Panc1 (cell line): Measurements from ENCODE around the gene SMC4. TPM values are rescaled to one million over a fixed set of nuclear protein-coding genes. Genes with fewer than 3 reads are reported as not detected.

Source experiments
- ATAC-seq: fragments of 200-7000 bp; cut with Tn5 transposase; 2 replicates; pipeline ENCODE4 v1.9.1; 2020; ENCODE audit warnings: mild to moderate bottlenecking, moderate library complexity
- BruUV-seq: library from RNA; stranded (reverse); fragments of 400-500 nt; replicated peaks from 2 replicates; lab custom pipeline; 2021; lab: Mats Ljungman, UMichigan
- CTCF ChIA-PET: fragments of 300-600 bp; sonication (Branson Sonifier 250); formaldehyde crosslinking; loops from one replicate; lab custom pipeline; 2022; ENCODE audit warnings: antibody characterized with exemption; lab: Charles Lee
- POLR2A ChIA-PET: fragments of 300-600 bp; sonication (Branson Sonifier 250); formaldehyde crosslinking; loops from one replicate; lab custom pipeline; 2022; ENCODE audit warnings: antibody characterized with exemption; lab: Charles Lee
- DNase-seq: peaks from one replicate; pipeline ENCODE4 v3.0.0-alpha.2; 2010; ENCODE audit warnings: low read depth, low spot score
- H3K27ac ChIP-seq: 2 replicates; pipeline ENCODE4 v1.5.1; 2011; ENCODE audit warnings: mild to moderate bottlenecking, low read length, inconsistent platforms
- H3K27me3 ChIP-seq: fragments of 200-500 bp; sonication (Bioruptor generic); 2 replicates; pipeline ENCODE4 v1.6.0; 2014; ENCODE audit warnings: low read length, inconsistent platforms; ENCODE audit not compliant: control insufficient read depth, insufficient read depth
- H3K36me3 ChIP-seq: fragments of 200-500 bp; sonication (Bioruptor generic); 2 replicates; pipeline ENCODE4 v1.5.1; 2014; ENCODE audit warnings: inconsistent platforms, mild to moderate bottlenecking, low read length, moderate library complexity; ENCODE audit not compliant: control insufficient read depth, insufficient read depth
- H3K4me1 ChIP-seq: 2 replicates; pipeline ENCODE4 v1.5.1; 2011; ENCODE audit warnings: inconsistent platforms, mild to moderate bottlenecking, low read length, moderate library complexity; ENCODE audit not compliant: control insufficient read depth, insufficient read depth
- H3K4me3 ChIP-seq, 2 experiments: 2 replicates each; pipeline ENCODE4 v1.5.1; 2011 to 2012; ENCODE audit warnings: low read depth in 2 of 2, low read length in 2 of 2, mild to moderate bottlenecking in 2 of 2, inconsistent platforms in 1 of 2, moderate library complexity in 1 of 2
- H3K9me3 ChIP-seq: fragments of 200-500 bp; sonication (Bioruptor generic); 2 replicates; pipeline ENCODE4 v1.5.1; 2014; ENCODE audit warnings: low read depth, mild to moderate bottlenecking, inconsistent platforms, low read length, moderate library complexity; ENCODE audit not compliant: control insufficient read depth, insufficient read depth
- POLR2AphosphoS5 ChIP-seq: IDR thresholded peaks from 2 replicates; pipeline ENCODE4 v1.6.1; 2012; ENCODE audit warnings: mild to moderate bottlenecking, low read depth, low read length, moderate library complexity
- REST ChIP-seq, 2 experiments: IDR thresholded peaks; 2 replicates each; pipeline ENCODE4 v1.6.1; 2011 to 2012; ENCODE audit warnings: low read depth in 2 of 2, control low read depth in 1 of 2, low read length in 1 of 2, mild to moderate bottlenecking in 1 of 2, moderate library complexity in 1 of 2; ENCODE audit not compliant: insufficient read depth in 1 of 2
- SIN3A ChIP-seq: IDR thresholded peaks from 2 replicates; pipeline ENCODE4 v1.6.1; 2012; ENCODE audit warnings: low read depth, mild to moderate bottlenecking, low read length, moderate library complexity, borderline replicate concordance; ENCODE audit not compliant: insufficient read depth
- TCF7L2 ChIP-seq: IDR thresholded peaks from 2 replicates; pipeline ENCODE4 v1.6.1; 2011; ENCODE audit warnings: mild to moderate bottlenecking, low read depth, low read length, inconsistent platforms
- in situ Hi-C: cut with HindIII; loops from 2 replicates; pipeline ENCODE4 v1.10.0; 2016; ENCODE audit warnings: low sequenced_read_pairs, low pct_unique_long_range_greater_than_20kb
- intact Hi-C: fragments of 100-400 bp; cut with micrococcal nuclease; formaldehyde crosslinking; loops from one replicate; pipeline ENCODE4 v1.10.0; 2022; ENCODE audit not compliant: unreplicated experiment
- total RNA-seq: library from RNA; stranded (reverse); gene quantifications from one replicate; pipeline ENCODE4 v1.2.1, GENCODE V29; 2021; ENCODE audit not compliant: unreplicated experiment
- TF ChIP-seq, protein P1 (sequence below): fragments of 450-650 bp; IDR thresholded peaks from 2 replicates; pipeline ENCODE4 v1.5.1; 2017; ENCODE audit warnings: mild to moderate bottlenecking

The SMC4 gene
- total RNA-seq, 1 experiment from 2014 or later, result 160 TPM

- Histone ChIP-seq H3K4me1 (0 out of 2 replicates have a peak, but pooled peaks cover 3% of the 10 kb centered on the region), H3K27me3 (no peaks in the 10 kb centered on the region), H3K9me3 (no peaks in the 10 kb centered on the region), H3K4me3 (no peak overlapping the region), H3K27ac (no peak overlapping the region), H3K36me3 (no peaks in the 10 kb centered on the region)
- ChIA-PET POLR2A (interaction anchor here (0.5 to 0.6 kb wide), 2 partner anchors 24 to 365 kb away, joined by 3 to 6 read pairs; no protein-coding TSS in a partner anchor), CTCF (no interaction called here)
- in situ Hi-C loops (no loop called here), intact Hi-C loops (no loop called here)
- ATAC-seq (no peak), DNase-seq (no peak)
- no TSS peak for BruUV-seq
- TF ChIP-seq TCF7L2, result no peak
- TF ChIP-seq, protein P1, sequence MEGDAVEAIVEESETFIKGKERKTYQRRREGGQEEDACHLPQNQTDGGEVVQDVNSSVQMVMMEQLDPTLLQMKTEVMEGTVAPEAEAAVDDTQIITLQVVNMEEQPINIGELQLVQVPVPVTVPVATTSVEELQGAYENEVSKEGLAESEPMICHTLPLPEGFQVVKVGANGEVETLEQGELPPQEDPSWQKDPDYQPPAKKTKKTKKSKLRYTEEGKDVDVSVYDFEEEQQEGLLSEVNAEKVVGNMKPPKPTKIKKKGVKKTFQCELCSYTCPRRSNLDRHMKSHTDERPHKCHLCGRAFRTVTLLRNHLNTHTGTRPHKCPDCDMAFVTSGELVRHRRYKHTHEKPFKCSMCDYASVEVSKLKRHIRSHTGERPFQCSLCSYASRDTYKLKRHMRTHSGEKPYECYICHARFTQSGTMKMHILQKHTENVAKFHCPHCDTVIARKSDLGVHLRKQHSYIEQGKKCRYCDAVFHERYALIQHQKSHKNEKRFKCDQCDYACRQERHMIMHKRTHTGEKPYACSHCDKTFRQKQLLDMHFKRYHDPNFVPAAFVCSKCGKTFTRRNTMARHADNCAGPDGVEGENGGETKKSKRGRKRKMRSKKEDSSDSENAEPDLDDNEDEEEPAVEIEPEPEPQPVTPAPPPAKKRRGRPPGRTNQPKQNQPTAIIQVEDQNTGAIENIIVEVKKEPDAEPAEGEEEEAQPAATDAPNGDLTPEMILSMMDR, result no peak
- TF ChIP-seq REST (IDR thresholded peaks at IDR 0.05; ENCODE audit: insufficient read depth in 1 of 2, low read depth in 2 of 2, low read length in 1 of 2), result no peak
- no peak for TF ChIP-seq SIN3A
- TF ChIP-seq POLR2AphosphoS5, result no peak
Measured at GRCh38 chr3:160481856-160482255, 82.4 kb downstream of the SMC4 start.

GRCh38 chr3:160482796-160483195 lies 83.3 kb downstream of the SMC4 start:
- Histone ChIP-seq H3K36me3 (no peaks in the 10 kb centered on the region), H3K27ac (no peak overlapping the region), H3K27me3 (no peaks in the 10 kb centered on the region), H3K4me3 (no peak overlapping the region), H3K9me3 (no peaks in the 10 kb centered on the region), H3K4me1 (0 out of 2 replicates have a peak, but pooled peaks cover 3% of the 10 kb centered on the region)
- TF ChIP-seq, protein P1, result no peak
- TF ChIP-seq TCF7L2 (no peak), REST (IDR thresholded peaks at IDR 0.05; ENCODE audit: insufficient read depth in 1 of 2, low read depth in 2 of 2, low read length in 1 of 2) (no peak), SIN3A (no peak), POLR2AphosphoS5 (no peak)
- BruUV-seq, result no TSS peak
- ChIA-PET CTCF (no interaction called here), POLR2A (no interaction called here)
- ATAC-seq, result no peak
- in situ Hi-C loops (no loop called here), intact Hi-C loops (no loop called here)
- no peak for DNase-seq
